ENCODE data around the gene TRABD2B.

DNA sequence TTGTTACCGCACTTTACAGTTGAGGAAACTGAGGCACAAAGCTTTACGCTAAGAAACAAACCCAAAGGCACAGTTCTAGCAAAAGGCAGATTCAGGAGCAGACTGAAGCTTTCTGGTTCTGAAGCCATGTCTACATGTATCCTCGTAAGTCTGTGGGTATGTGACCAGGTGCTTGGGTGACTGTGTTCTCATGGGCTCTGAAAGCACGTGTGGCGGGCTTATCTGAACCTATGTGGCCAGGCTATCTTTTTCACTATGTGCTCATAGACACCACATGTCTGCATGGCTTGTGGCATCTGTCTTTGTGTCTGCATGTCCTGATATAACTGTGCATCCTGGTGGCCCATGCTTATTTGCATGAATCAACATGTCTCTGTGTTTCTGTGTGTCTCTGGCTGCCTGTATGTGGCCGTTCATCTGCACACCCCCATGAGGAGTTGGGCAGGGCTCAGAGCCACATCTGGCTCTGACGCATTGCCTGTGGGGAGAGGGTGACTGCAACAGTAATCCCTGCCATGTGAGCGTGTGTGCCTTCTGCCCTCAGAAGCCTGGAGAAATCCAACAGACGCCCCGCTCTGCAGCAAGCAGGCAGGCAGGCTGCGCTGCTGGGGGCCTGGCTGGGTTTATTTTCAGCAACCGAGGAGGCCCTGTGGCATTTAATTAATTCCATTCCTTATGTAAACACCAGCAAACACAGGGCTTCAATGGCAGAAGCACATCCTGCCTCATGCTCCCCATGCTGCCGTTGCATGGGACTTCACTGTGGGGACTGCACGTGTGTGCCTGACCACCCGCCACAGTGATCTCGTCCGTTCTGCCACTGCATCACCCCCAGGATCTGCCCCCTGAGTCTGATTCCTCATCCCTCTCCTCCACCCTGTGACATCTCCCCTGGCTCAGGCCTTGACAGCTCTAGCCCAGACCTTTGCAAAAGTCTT is 115.4 kb downstream of the TRABD2B start:
- TF ChIP-seq POLR2A (IDR thresholded peaks at IDR 0.05) (no peak), POLR2AphosphoS5 (IDR thresholded peaks at IDR 0.05) (no peak)
- TF ChIP-seq, protein P1, sequence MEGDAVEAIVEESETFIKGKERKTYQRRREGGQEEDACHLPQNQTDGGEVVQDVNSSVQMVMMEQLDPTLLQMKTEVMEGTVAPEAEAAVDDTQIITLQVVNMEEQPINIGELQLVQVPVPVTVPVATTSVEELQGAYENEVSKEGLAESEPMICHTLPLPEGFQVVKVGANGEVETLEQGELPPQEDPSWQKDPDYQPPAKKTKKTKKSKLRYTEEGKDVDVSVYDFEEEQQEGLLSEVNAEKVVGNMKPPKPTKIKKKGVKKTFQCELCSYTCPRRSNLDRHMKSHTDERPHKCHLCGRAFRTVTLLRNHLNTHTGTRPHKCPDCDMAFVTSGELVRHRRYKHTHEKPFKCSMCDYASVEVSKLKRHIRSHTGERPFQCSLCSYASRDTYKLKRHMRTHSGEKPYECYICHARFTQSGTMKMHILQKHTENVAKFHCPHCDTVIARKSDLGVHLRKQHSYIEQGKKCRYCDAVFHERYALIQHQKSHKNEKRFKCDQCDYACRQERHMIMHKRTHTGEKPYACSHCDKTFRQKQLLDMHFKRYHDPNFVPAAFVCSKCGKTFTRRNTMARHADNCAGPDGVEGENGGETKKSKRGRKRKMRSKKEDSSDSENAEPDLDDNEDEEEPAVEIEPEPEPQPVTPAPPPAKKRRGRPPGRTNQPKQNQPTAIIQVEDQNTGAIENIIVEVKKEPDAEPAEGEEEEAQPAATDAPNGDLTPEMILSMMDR (IDR thresholded peaks at IDR 0.05) = no peak

Data from breast epithelium (tissue), 3 donors.